K562 (cell line): ENCODE results near the gene KAT7. TPM values are rescaled to one million over a fixed set of nuclear protein-coding genes. Genes with fewer than 3 reads are reported as not detected.

Experiments used
- DDX20 ChIP-seq: fragments of 450-650 bp; IDR thresholded peaks from 2 replicates; pipeline ENCODE4 v1.6.1; 2016; ENCODE audit warnings: missing genetic modification characterization, low read depth, mild to moderate bottlenecking, missing compliant biosample characterization, moderate library complexity
- HEY1 ChIP-seq: fragments of 250-450 bp; sonication (Bioruptor Pico); IDR thresholded peaks from 2 replicates; pipeline ENCODE4 v1.5.0; 2020; ENCODE audit warnings: mild to moderate bottlenecking, moderate library complexity, borderline replicate concordance
- RBM14 ChIP-seq: fragments of 200-400 bp; formaldehyde crosslinking; IDR thresholded peaks from 2 replicates; pipeline ENCODE4 v1.6.1; 2018; ENCODE audit warnings: low read depth, mild to moderate bottlenecking, low read length, moderate library complexity, borderline replicate concordance; ENCODE audit not compliant: insufficient read depth
- SMARCA5 ChIP-seq: fragments of 450-650 bp; IDR thresholded peaks from 2 replicates; pipeline ENCODE4 v1.6.1; 2016
- TCF7 ChIP-seq: sonication (generic); IDR thresholded peaks from 2 replicates; pipeline ENCODE4 v1.6.1; 2016; ENCODE audit warnings: antibody characterized with exemption, borderline replicate concordance
- TFAP4 ChIP-seq: sonication (generic); formaldehyde crosslinking; IDR thresholded peaks from 2 replicates; pipeline ENCODE4 v1.8.0; 2022; ENCODE audit warnings: missing genetic modification reagents, mild to moderate bottlenecking, moderate library complexity, borderline replicate concordance
- XRCC5 ChIP-seq: fragments of 200-400 bp; formaldehyde crosslinking; IDR thresholded peaks from 2 replicates; pipeline ENCODE4 v1.6.1; 2017; ENCODE audit warnings: low read depth, mild to moderate bottlenecking, low read length
- ZKSCAN3 ChIP-seq: fragments of 250-450 bp; sonication (Bioruptor Pico); IDR thresholded peaks from 2 replicates; pipeline ENCODE4 v1.4.0; 2020
- ZNF512 ChIP-seq: IDR thresholded peaks from 2 replicates; pipeline ENCODE4 v1.6.1; 2016; ENCODE audit warnings: missing genetic modification characterization, missing compliant biosample characterization
- polyA plus RNA-seq, 8 experiments: library from polyadenylated mRNA; depleted of rRNA in 4 of 8; stranded (reverse) in 5 of 8; unstranded in 3 of 8; fragments of >200 nt; fragmentation: Nextera tagmentation in 2 of 8; fragmentation: Illumina TruSeq in 1 of 8; extraction: Ambion mirVana in 2 of 8; extraction: Trizol in 1 of 8; gene quantifications; 2 replicates each; pipeline versions ENCODE4 v1.2.1 to v1.2.3, GENCODE V29; 2011 to 2014; ENCODE audit warnings: inconsistent platforms in 1 of 8, missing spikeins in 1 of 8
- total RNA-seq, 7 experiments: library from RNA; depleted of rRNA in 6 of 7; stranded (reverse); fragments of >200 nt in 6 of 7; fragmentation: Illumina TruSeq in 2 of 7; extraction: Trizol in 2 of 7; gene quantifications; 2 replicates each; pipeline versions ENCODE4 v1.2.1 to v1.2.3, GENCODE V29; 2011 to 2021; ENCODE audit warnings: low replicate concordance in 1 of 7

KAT7 gene
- total and polyA plus RNA-seq, 9 of the 15 experiments (the other 6 are each of a cell fraction or from before 2014, with no cell fraction given), result 10.8 to 57.3 (median 34.8) TPM

GRCh38 chr17:49776551-49777300 is 11.8 kb upstream of the KAT7 start (continued):
- TF ChIP-seq ZNF512 (tag) (no peak), RBM14 (no peak), ZKSCAN3 (CRISPR knock-in tag) (no peak), DDX20 (tag) (no peak), SMARCA5 (no peak), TFAP4 (CRISPR knock-in tag) (no peak), HEY1 (no peak), XRCC5 (no peak), TCF7 (no peak)
- TF ChIP-seq, all 486 proteins: peak for 0
